GM19035 (cell line): Measurements from ENCODE around the gene GNB1L.
"Not testable (repeated sequence)": the region's sequence is repeated elsewhere in the genome, so short reads cannot be mapped to it uniquely, and the experiment has no call there.

Experiments
- ATAC-seq: cut with Tn5 transposase; IDR thresholded peaks from one replicate; pipeline ENCODE4 v1.9.1; 2021; ENCODE audit not compliant: unreplicated experiment

Gene GNB1L

GRCh38 chr22:19784384-19785175 is 70.1 kb downstream of the GNB1L start:
- no peak for ATAC-seq

GRCh38 chr22:19783586-19784383 is 70.9 kb downstream of the GNB1L start:
- no peak for ATAC-seq

- ATAC-seq, result no peak
Measured at GRCh38 chr22:19782533-19782932, 72.1 kb downstream of the GNB1L start.

GRCh38 chr22:19779685-19780268 is 74.9 kb downstream of the GNB1L start:
- ATAC-seq, result no peak

GRCh38 chr22:19779011-19779421 is 75.7 kb downstream of the GNB1L start:
- no peak for ATAC-seq

GRCh38 chr22:19777192-19777591 is 77.5 kb downstream of the GNB1L start:
- ATAC-seq, result not testable (repeated sequence)

- ATAC-seq, result no peak
Measured at GRCh38 chr22:19776433-19777031, 78.1 kb downstream of the GNB1L start.

GRCh38 chr22:19775496-19776325 is 79.0 kb downstream of the GNB1L start:
- no peak for ATAC-seq

GRCh38 chr22:19774628-19775027 is 80.0 kb downstream of the GNB1L start:
- no peak for ATAC-seq

GRCh38 chr22:19773470-19774040 is 81.1 kb downstream of the GNB1L start:
- no peak for ATAC-seq

- peak; percentile 79 for ATAC-seq
Measured at GRCh38 chr22:19772673-19773469, 81.8 kb downstream of the GNB1L start.

GRCh38 chr22:19772422-19772672 is 82.3 kb downstream of the GNB1L start:
- ATAC-seq, result no peak

GRCh38 chr22:19770349-19771220 is 84.1 kb downstream of the GNB1L start:
- no peak for ATAC-seq

GRCh38 chr22:19769393-19769715 is 85.3 kb downstream of the GNB1L start:
- no peak for ATAC-seq

- ATAC-seq, result no peak
Measured at GRCh38 chr22:19767427-19768341, 87.0 kb downstream of the GNB1L start.

GRCh38 chr22:19766511-19767426 is 87.9 kb downstream of the GNB1L start:
- ATAC-seq, result no peak

- no peak for ATAC-seq
Measured at GRCh38 chr22:19766240-19766510, 88.5 kb downstream of the GNB1L start.
